ENCODE results near the gene LETM1.

The LETM1 gene

GRCh38 chr4:1805493-1806222 lies 50.3 kb downstream of the LETM1 start:
- DNase-seq: no peak

- DNase-seq: no peak
Observed at GRCh38 chr4:1804638-1805492, 51.1 kb downstream of the LETM1 start.

GRCh38 chr4:1803523-1804423 lies 52.2 kb downstream of the LETM1 start:
- DNase-seq: no peak

GRCh38 chr4:1802720-1803522 lies 53.0 kb downstream of the LETM1 start:
- no peak for DNase-seq

GRCh38 chr4:1802151-1802715 lies 53.7 kb downstream of the LETM1 start:
- no peak for DNase-seq

GRCh38 chr4:1801286-1801958 lies 54.5 kb downstream of the LETM1 start:
- no peak for DNase-seq

- no peak for DNase-seq
Observed at GRCh38 chr4:1800805-1801204, 55.2 kb downstream of the LETM1 start.

- DNase-seq: no peak
Observed at GRCh38 chr4:1799387-1800375, 56.3 kb downstream of the LETM1 start.

- no peak for DNase-seq
Observed at GRCh38 chr4:1798580-1799386, 57.2 kb downstream of the LETM1 start.

GRCh38 chr4:1797861-1798579 lies 57.9 kb downstream of the LETM1 start:
- DNase-seq: no peak

GRCh38 chr4:1797298-1797860 lies 58.6 kb downstream of the LETM1 start:
- DNase-seq: no peak

- DNase-seq: no peak
Observed at GRCh38 chr4:1796486-1797204, 59.3 kb downstream of the LETM1 start.

GRCh38 chr4:1795299-1796195 lies 60.4 kb downstream of the LETM1 start:
- no peak for DNase-seq

- no peak for DNase-seq
Observed at GRCh38 chr4:1794809-1795298, 61.1 kb downstream of the LETM1 start.

- no peak for DNase-seq
Observed at GRCh38 chr4:1793940-1794808, 61.8 kb downstream of the LETM1 start.

Measured in femur (tissue), 1 donor.